Right renal pelvis (tissue), 4 donors: ENCODE results near the gene SLC26A9. TPM values are rescaled to one million over a fixed set of nuclear protein-coding genes. Genes with fewer than 3 reads are reported as not detected.

ENCODE experiments used
- DNase-seq, 4 donors: peaks; one replicate each; pipeline ENCODE4 v3.0.0-alpha.2; 2013; ENCODE audit warnings: low read depth in 4 of 4, low spot score in 3 of 4, missing footprints in 1 of 4
- polyA plus RNA-seq, 4 donors: library from polyadenylated mRNA; unstranded; fragments of 120-200 nt; gene quantifications; one replicate each; pipeline ENCODE4 v1.2.1, GENCODE V29; 2013; ENCODE audit not compliant: insufficient read length in 4 of 4

Gene SLC26A9
- polyA plus RNA-seq, 4 donors: 0.14 to 0.38 (median 0.31) TPM

DNA sequence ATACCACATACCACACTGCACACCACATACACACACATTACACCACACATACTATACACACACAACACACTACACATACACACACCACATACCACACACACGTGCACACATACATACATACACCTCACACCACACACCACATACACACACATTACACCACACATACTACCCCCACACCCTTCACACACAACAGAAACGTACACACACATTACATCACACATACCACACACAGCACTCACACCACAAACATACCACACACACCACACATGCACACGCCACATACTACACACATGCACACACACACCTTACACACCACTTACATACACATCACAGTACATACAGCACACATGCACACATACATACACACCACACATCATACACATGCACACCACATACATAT is 31.5 kb upstream of the SLC26A9 start:
- DNase-seq: no peak

DNA sequence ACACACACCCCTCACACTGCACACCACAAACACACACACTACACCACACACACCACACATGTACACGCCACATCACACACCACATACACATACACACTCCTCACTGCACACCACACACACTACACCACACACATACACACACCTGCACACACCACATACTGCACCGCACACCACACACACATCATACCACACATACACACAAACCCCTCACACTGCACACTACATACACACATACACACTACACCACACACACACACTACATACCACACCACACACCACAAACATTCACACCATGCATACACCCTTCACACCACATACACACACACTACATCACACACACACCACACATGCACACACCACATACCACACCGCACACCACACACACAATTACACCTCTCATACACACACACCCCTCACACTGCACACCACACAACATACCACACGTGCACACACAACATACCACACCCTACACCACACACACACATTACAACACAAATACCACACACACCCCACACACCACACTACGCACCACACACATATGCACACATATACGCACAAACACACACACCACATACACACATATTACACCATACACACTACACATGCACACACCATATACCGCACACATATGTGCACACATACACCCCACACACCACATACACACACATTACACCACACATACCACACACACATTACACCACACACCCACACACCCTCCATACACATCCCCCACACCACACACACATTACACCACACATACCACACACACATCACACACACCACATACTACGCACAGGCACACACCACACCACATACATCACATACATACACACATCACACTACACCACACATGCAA is 30.3 kb upstream of the SLC26A9 start:
- no peak for DNase-seq

DNA sequence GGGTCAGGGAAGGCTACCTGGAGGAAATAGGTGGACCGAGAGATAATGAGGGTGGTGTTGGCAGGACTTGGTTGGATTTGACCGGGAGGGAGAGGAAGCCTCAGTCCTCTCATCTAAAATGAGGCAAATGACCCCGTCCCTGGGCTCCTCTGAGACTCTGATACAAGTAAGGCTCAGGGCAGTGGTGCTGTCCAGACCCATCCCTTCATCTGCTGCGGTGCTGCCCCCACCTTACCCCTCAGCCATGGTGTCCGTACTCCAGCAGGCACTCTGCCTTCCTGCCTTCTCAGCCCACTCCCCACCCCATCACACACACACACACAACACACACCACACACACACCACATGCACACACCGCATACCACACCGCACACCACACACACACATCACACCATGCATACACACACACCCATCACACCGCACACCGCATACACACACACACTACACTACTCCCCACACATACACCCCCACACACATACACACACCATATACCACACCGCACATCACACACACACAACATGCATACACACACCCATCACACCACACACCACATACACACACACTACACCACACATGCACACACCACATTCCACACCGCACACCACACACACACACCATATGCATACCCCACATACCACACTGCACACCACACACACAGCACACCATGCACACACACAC is 29.4 kb upstream of the SLC26A9 start:
- no peak for DNase-seq

DNA sequence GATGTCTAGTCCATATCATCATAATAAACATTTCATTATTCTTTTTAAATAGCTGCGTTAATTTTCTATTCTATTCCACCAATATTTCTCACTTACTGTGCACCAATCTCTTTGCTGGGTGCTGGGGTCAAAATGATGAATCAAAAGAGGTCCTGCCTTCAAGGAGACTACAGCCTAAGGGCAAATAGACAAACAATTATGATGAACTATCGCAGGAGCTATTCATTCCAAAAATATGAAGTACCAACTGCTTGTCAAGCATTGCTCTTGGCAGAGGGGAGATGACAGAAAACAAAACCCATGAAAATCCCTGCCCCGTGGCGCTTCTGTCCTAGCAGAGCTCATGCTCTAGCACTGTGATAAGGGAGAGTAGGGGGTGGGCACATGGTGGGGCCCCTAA is 28.8 kb upstream of the SLC26A9 start:
- no peak for DNase-seq

DNA sequence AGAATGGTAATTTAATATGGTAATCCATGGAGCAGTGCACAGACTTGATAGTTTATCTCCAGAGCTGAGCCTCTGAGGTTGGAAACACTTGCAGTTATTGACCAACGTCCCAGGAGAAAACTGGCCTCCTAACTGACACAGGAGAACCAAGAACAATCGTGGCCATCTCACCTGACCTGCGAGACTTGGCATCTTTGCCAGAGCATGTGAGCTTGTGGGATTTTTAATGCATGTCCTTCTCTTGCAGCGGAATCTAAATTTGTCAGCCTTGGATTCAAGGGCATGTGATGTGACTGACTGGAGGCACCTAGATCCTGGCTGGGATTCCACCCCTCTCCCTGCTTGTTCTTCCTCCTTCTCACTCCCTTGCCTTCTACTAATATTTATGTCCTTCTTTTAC is 27.8 kb upstream of the SLC26A9 start:
- DNase-seq: no peak

DNA sequence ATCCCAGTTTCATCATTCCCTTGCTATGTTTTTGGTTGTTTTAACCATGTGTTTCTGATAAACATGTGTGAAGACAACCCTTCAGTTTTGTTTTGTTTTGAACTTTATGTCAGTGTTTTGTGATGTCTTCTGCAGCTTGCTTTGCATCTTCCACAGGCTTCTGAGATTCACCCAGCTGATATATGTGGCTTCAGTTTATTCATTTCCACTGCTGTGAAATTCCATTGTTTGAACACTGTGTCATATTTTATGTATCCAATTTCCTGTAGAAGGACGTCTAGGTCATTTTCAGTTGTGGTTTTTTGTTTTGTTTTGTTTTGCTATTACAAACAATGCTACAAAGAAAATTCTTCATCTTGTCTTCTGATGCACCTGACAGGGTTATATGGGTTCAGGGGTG is 27.2 kb upstream of the SLC26A9 start:
- no peak for DNase-seq

DNA sequence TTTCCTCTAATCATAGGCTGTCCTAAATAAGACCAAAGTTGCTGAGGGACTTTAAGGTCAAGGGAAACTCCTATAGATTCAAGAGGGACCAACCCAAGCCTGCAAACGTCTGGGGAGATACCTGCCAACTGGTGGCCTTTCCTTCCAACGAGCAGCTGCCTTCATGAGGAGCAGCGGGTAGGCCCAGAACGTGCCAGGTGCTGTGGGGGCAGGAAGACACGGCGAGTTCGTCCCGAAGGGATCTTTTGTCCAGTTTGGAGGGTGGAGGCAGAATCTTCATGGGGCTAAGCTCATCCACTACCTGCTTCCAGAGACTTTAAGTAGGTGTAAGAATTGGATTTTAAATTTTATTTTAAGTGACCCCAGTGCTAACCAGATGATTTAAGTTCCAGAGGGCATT is 26.0 kb upstream of the SLC26A9 start:
- no peak for DNase-seq

DNA sequence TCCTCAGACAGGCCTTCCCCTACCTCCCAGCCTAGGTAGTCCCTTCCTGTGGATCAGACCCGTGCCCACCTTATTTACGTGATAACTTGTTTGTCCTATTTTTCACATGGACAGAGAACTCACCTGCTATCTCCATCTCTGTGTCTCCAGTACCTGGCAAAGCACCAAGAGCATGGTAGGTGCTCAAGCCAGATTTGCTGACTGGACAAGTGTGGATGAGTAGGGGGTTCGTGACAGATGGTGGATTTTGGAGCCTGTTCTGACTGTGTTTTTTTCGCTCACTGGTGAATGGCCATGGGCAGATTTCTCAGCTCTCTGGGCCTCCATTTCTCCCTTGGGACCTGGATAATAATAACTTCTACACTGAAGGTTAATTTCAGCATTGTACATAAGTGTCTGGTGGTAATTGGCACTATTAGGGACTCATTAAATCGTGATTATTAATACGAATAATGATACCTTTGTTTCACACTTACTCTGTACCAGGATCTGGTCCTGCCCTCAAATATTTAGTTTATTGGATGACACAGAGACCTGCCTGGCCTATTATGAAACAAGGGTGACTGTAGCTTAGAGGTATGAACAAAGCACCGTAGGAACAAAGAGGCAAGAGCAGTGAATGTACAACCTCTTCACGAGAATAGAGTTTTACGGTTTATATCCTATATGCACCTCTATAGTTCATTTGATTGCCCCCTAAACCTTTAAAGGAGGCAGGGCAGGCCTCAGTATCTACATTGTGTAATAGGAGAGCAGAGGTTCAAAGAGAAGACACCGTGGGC is 24.5 kb upstream of the SLC26A9 start:
- no peak for DNase-seq

DNA sequence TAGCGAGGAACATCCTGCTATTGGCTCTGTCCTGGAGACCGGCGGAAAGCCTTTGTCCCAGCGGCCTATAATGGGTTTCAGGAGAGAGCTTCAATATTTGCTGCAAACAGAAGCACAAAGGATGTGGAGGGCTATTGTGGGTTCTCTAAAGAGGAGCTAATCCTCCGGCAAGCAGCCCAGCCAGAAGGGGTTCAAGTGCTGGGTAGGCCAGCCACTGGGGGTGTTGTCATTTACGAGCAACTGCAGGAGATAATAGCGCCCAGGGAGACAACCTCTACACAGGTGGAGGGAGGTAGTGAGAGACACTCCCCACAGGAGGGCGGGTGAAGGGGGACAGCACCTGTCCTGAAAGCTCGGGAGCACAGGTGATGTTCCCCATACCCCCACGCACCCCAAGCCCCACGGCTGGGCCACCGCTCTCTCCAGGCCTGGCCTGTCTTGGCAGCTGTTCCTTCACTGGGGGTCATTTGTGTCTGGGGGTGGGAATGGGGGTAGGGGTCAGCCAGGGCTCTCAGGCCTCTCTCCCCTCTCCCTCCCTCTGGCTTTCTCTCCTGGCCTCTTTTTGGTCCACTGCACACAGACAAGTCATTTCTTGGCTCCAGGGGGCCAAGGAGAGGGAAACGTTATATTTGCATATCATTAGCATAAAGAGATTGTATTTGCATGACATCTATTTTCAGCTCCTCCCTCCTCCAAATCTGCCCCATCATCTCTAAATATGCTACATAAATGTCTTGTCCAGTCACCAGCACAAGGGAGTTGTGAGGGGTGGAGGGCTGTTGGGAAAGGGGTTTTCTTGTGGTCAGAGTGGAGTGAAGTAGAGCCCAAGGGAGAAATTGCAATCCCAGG is 22.0 kb upstream of the SLC26A9 start:
- no peak for DNase-seq

DNA sequence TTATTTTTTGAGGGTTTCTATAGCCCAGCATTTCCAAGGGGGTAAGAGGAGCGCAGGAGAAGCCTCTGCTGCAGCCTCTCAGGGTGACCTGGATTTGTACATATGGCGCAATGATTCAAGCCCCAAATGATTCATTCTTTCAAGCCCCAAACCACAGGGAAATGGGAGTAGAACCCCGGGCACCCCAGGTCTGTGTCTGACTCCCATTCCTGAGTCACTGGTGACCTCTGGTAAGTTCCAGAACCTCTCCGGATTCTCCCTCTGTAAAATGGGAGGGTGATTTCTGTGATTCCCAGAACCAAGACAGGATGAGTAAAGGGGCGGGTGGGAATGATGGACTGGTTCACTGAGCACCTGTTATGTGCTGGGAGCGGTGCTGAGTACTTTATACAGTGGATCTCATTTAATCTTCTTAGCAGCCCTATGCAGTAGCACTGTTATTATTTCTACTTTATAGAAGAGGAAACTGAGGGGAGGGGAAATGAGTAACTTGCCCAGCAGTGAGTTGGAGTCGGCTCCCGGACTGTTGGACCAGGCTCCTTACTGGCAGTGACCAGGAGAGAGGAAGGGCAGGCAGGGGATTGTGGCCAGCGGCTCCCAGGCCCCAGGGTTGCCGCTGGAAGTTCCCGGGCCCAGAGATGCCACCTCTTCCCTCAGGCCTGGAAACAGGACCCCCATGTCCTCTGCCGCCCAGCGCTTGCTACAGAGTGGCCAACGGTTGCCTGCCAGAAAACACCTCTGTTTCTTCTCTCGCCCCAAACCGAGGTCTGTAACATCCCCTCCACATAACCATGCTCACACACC is 20.3 kb upstream of the SLC26A9 start:
- no peak for DNase-seq

DNA sequence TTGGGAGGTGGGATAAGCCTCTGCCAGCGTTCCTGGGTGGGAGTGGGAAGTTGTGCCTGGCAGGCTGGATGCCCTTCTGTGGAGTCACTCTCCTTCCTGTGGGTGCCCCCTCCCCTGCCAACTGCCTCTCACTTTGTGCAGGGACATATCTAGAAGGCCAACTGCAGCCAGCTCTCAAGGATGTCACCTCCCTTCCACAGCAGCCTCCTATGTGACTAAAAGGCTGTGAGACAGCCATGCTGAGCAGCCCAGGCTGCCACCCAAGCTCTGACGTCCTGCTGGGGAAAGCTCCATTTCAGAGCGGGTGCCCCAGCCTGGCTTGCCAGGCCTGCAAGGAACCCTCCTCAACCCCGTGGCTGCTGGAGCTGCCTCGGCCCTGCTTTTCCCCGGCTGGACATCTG is 19.6 kb upstream of the SLC26A9 start:
- no peak for DNase-seq

DNA sequence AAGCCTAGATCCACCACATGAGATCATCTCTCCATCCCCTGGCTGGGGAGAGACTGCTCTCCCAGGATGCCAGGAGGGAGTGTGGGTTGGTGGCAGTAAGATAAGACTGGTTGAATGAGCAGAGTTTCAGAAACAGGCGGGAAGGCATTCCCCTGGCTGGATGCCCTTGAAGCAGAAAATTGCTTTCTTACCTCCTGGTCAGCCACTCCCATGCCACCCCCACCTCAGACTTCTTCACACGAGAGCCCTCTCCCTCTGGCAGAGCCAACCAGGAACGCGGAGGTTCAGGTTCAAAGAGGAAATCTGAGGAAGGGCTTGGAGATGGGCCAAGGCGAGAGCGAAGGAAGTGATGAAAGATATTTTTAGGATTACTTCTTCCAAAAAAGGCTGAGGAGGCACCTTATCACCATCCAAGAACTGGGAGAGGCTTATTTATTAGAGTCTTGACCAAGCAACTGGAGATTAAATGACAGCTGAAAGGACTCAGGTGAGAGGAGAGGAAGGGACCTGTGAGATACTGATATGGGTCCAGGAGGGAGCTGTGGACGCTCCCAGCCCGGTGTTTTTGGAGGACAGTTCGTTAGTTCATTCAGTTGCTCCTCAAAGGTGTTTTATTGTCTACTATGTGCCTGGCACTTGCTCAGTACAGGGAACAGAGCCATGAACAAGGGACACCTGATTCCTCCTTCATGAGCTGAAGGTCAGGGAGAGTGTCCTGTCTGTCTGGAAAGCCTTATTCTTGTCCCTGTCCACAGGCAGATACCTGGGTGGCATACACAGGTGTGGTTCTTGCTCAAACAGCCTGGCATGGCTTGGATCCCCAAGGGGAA is 18.9 kb upstream of the SLC26A9 start:
- DNase-seq: no peak

DNA sequence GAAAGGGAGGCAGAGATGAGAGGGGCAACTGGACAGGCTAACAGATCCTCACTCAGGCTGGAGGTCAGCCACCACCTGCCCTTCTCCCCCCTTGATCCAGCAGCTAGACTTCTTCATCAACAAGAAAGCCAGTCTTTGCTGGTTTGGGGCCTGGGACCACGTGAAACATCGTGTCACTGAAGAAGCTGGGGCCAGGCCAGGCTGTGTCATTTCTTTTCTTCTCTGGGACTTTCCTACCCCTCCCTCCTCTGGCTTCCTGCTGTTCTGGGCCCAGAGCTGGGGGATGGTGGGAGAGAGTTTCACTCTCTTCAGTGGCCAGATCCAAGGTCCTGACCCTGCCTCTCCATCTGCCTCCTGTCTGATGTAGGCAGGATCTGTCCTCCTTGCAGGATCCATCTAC is 18.1 kb upstream of the SLC26A9 start:
- peak in 1 of 4 donors; percentile 28 for DNase-seq

DNA sequence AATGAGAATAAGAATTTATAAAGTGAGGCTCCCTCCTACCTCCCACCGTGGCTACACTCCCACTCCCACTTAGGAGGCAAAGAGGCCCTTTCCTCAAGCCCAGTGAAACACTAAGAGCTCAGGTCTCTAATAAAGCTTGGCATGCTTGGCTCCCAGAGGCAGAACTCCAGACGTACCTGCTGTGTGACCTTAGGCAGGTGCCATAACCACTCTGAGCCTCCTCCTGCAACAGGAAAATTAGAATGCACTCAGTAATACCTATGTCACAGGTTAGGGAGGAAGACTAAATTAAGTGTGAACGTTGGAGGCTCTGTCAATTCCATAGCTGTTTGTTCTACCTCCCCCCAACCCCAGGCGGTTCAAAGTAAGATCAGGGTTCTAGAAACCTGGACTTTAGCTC is 16.5 kb upstream of the SLC26A9 start:
- no peak for DNase-seq

DNA sequence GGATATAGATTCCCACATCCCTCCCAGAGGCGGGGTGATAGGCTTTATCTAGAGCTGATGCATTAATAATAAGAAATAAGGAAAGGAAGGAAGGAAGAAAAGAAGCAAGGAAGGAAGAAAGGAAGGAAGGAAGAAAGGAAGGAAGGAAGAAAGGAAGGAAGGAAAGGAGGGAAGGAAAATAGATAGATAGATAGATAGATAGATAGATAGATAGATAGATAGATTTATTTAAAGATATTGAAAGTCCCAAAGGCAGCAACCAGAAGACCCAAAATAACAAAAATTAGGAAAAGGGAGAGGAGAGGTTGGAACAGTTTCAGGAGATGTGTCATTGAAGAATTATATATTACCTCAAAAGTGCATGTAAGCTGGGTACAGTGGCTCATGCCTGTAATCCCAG is 12.2 kb upstream of the SLC26A9 start:
- no peak for DNase-seq

DNA sequence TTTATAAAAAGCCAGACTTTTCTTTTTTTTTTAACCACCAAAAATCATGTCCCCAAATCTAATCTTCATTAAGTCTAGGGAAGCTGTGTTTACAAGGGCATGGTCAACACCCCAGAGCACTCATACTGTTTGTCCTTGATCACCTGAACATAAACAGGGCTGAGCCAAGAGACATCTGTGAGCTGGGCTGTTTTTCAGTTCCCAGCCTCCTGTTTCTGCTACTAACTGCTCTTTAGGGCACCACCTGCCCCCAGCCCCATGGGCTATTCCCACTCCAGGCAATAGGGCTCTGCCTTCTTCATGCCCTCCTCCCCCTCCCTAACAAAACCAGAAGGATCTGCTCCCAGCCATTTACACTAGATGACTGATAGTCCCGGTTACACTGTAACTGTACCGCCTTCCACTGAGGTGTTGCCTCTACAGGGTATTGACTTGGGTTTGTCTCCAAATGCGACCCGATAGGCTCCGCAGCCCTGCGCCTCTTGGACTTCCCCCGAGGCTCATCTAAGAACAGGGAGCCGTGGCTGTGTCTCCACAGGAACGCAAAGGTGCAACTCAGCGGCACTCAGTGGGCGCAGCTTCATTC is 11.7 kb upstream of the SLC26A9 start:
- no peak for DNase-seq

DNA sequence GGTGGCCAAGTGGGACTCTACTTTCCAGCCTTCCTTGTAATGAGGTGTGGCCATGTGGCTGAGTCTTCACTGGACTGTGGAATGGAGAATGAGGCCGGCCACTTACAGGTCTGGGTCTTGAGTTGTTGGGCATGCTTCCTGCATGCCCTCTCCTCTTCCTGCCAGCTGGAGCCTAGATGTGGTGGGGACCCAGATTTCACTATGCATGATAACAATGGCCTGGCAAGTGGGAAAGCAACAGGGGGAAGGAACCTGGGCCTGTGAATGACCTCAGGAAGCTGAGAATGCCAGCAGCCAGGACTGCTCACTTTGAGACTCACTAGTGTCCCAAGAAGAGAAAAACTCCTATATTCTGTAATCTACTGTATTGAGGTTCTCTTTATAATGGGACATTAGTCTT is 8.5 kb upstream of the SLC26A9 start:
- no peak for DNase-seq

DNA sequence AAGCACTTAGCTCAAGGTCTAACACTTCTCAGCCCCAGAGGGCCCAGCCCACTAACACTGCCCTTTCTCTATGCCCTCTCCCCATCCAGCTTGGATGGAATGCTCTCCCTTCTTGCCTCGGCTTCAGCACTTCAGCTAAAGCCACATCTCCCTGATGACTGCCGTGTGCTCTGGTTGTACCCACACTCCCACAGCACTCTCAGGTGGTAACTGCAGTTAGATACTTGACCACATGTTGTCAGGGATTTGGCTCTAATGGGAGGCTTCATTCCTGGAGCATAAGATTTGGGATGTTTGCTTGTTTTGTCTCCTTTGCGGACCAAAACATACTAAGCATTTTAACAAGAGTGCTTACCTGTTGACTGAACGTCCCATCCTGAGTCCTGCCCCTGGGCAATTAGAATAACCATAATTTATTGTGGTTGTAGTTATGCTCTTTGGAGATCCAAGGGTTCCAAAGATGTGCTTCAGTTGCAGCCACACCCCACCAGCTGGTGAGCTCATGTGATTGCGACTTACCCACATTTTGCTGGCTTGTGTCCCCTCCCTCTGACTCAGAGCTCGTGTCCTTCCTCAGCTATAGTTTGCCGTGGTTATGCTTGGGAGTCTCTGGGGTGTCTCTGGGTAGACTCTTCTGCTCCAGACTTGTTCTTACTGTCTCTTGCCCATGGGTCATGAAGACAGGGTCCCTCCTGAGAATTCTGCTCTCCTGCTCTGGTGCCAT is 7.7 kb upstream of the SLC26A9 start:
- no peak for DNase-seq
